Measurements from ENCODE around the gene PLA2G6. TPM values are rescaled to one million over a fixed set of nuclear protein-coding genes. Genes with fewer than 3 reads are reported as not detected.
"Not testable (repeated sequence)": the region's sequence is repeated elsewhere in the genome, so short reads cannot be mapped to it uniquely, and the experiment has no call there.

PLA2G6 gene
- total and polyA plus RNA-seq, 2 of the 4 experiments (the other 2 are of a cell fraction), result 6.1 to 10.3 TPM

GRCh38 chr22:38178605-38178937 is 3.1 kb downstream of the PLA2G6 start:
- Histone ChIP-seq H2BK120ac (ENCODE audit: low read depth, low read length) (peak overlapping the region; percentile 22; the same call in 1 of the 2 replicates), H3K4me1 (ENCODE audit: control insufficient read depth, insufficient read depth, low read length) (peaks cover 28% of the 10 kb centered on the region), H3K9me1 (ENCODE audit: insufficient read depth, low read length) (peaks cover 29% of the 10 kb centered on the region), H2BK5ac (ENCODE audit: low read depth, low read length, poor library complexity, severe bottlenecking) (peak overlapping the region; percentile 64), H3K4ac (ENCODE audit: low read depth, low read length) (peak overlapping the region; percentile 95; the same call in 1 of the 2 replicates), H2AK5ac (ENCODE audit: low read depth, low read length) (peak overlapping the region; percentile 65; the same call in 1 of the 2 replicates), H3K79me1 (ENCODE audit: low read depth in 1 of 2, low read length in 2 of 2) (peaks cover 4 to 34% of the 10 kb centered on the region in 2 experiments; a peak in 3 of 4 replicates), H4K8ac (ENCODE audit: low read depth in 2 of 2, low read length in 2 of 2) (peak overlapping the region in 1 of 2 experiments; percentile 79; a peak in 1 of 4 replicates)
- H4K5ac ChIP-seq (ENCODE audit: low read depth, low read length); H3K36me3 ChIP-seq (ENCODE audit: control insufficient read depth, insufficient read depth, low read length); intact Hi-C loops (cut with micrococcal nuclease); H3K23ac ChIP-seq (ENCODE audit: low read depth, low read length); H3K56ac ChIP-seq (ENCODE audit: extremely low read depth, insufficient read depth, low read length); dilution Hi-C loops (cut with HindIII; ENCODE audit: low sequenced_read_pairs, unreplicated experiment); H3K9ac ChIP-seq (ENCODE audit: low read depth, low read length); H3K27me3 ChIP-seq (ENCODE audit: control insufficient read depth, insufficient read depth, low read length); H3K14ac ChIP-seq (replicated peaks; ENCODE audit: low read depth, low read length); H2AK9ac ChIP-seq (replicated peaks; ENCODE audit: low read depth, low read length, poor library complexity); H4K20me1 ChIP-seq (ENCODE audit: insufficient read depth, low read length); H2AFZ ChIP-seq (replicated peaks; ENCODE audit: low read length, poor library complexity); H4K91ac ChIP-seq (ENCODE audit: insufficient read depth, low read depth, low read length); BruUV-seq (replicated peaks); in situ Hi-C loops (cut with MboI; ENCODE audit: low sequenced_read_pairs); H3K27ac ChIP-seq (ENCODE audit: insufficient read depth, low read length); DNase-seq; H2BK20ac ChIP-seq (ENCODE audit: low read depth, low read length); ATAC-seq (ENCODE audit: low read depth); H3K18ac ChIP-seq (ENCODE audit: low read depth, low read length); H3K9me3 ChIP-seq (ENCODE audit: control insufficient read depth, insufficient read depth, low read length); H2BK15ac ChIP-seq (ENCODE audit: low read depth, low read length); H3K4me3 ChIP-seq (ENCODE audit: insufficient read depth, low read depth, low read length); POLR2A ChIA-PET (ENCODE audit: unreplicated experiment); H3K4me2 ChIP-seq (ENCODE audit: low read depth, low read length): not testable (repeated sequence)
- CTCF ChIA-PET, result interaction anchor here (0.6 kb wide), 2 partner anchors 417 to 1668 kb away, joined by 4 read pairs; no protein-coding TSS in a partner anchor
- WGBS, 2 experiments (ENCODE audit: extremely low coverage in 2 of 2, insufficient read length in 1 of 2), result no CpG with 5 or more reads among the region's 7 CpGs

Measured in IMR-90 (cell line).